Keratinocyte (primary cell): ENCODE results near the gene MAP1LC3B2. TPM values are rescaled to one million over a fixed set of nuclear protein-coding genes. Genes with fewer than 3 reads are reported as not detected.

Source experiments
- DNase-seq: peaks from one replicate; pipeline ENCODE4 v3.0.0-alpha.2; 2011; ENCODE audit warnings: low read depth, missing footprints, low spot score
- FAIRE-seq: peaks from 2 replicates; lab custom pipeline; 2011; peaks lifted over from hg19 to GRCh38; lab: Jason Lieb, UNC
- H2AFZ ChIP-seq: 2 replicates; pipeline ENCODE4 v1.6.0; 2012; ENCODE audit warnings: low read length, control low read depth, inconsistent platforms; ENCODE audit not compliant: control insufficient read depth
- H3K27ac ChIP-seq: 2 replicates; pipeline ENCODE4 v1.5.1; 2011; ENCODE audit warnings: low read length; ENCODE audit not compliant: control insufficient read depth, insufficient read depth
- H3K27me3 ChIP-seq: 3 replicates; pipeline ENCODE4 v1.6.0; 2011; ENCODE audit warnings: low read length; ENCODE audit not compliant: control insufficient read depth, insufficient read depth; ENCODE audit errors: extremely low read depth
- H3K36me3 ChIP-seq, 2 experiments: 2 replicates in 1 of 2; 3 replicates in 1 of 2; pipeline ENCODE4 v1.5.1; 2011; ENCODE audit warnings: low read length in 2 of 2, mild to moderate bottlenecking in 1 of 2; ENCODE audit not compliant: control insufficient read depth in 2 of 2, insufficient read depth in 2 of 2; ENCODE audit errors: extremely low read depth in 1 of 2
- H3K4me1 ChIP-seq: 3 replicates; pipeline ENCODE4 v1.5.1; 2011; ENCODE audit warnings: low read length; ENCODE audit not compliant: control insufficient read depth, insufficient read depth; ENCODE audit errors: extremely low read depth
- H3K4me2 ChIP-seq: 3 replicates; pipeline ENCODE4 v1.6.0; 2011; ENCODE audit warnings: low read depth, low read length; ENCODE audit not compliant: control insufficient read depth, insufficient read depth; ENCODE audit errors: extremely low read depth
- H3K4me3 ChIP-seq, 3 experiments: fragments of 200-600 bp in 1 of 3; sonication (generic) in 1 of 3; 2 replicates in 2 of 3; 3 replicates in 1 of 3; pipeline ENCODE4 v1.5.1; 2011 to 2016; ENCODE audit warnings: low read length in 3 of 3, mild to moderate bottlenecking in 3 of 3, control low read depth in 2 of 3, inconsistent platforms in 1 of 3, low read depth in 1 of 3, mixed read lengths in 1 of 3, mixed run types in 1 of 3, moderate library complexity in 1 of 3; ENCODE audit not compliant: control insufficient read depth in 2 of 3, insufficient read depth in 2 of 3; ENCODE audit errors: extremely low read depth in 1 of 3
- H3K79me2 ChIP-seq: 2 replicates; pipeline ENCODE4 v1.6.0; 2012; ENCODE audit warnings: low read length; ENCODE audit not compliant: control insufficient read depth, insufficient read depth
- H3K9ac ChIP-seq: 3 replicates; pipeline ENCODE4 v1.6.0; 2011; ENCODE audit warnings: low read length; ENCODE audit not compliant: control insufficient read depth, insufficient read depth; ENCODE audit errors: extremely low read depth
- H3K9me1 ChIP-seq: 3 replicates; pipeline ENCODE4 v1.6.0; 2011; ENCODE audit warnings: low read length; ENCODE audit not compliant: control insufficient read depth, insufficient read depth; ENCODE audit errors: extremely low read depth
- H3K9me3 ChIP-seq: 2 replicates; pipeline ENCODE4 v1.5.1; 2012; ENCODE audit warnings: low read depth, low read length; ENCODE audit not compliant: control insufficient read depth
- H4K20me1 ChIP-seq: 3 replicates; pipeline ENCODE4 v1.6.0; 2011; ENCODE audit warnings: low read length; ENCODE audit not compliant: control insufficient read depth, insufficient read depth; ENCODE audit errors: extremely low read depth
- EZH2 ChIP-seq: IDR thresholded peaks from one replicate; pipeline ENCODE4 v1.6.1; 2012; ENCODE audit warnings: inconsistent platforms, mild to moderate bottlenecking, low read length, moderate library complexity
- dilution Hi-C: fragments of 300-500 bp; cut with MboI; formaldehyde crosslinking; loops from one replicate; pipeline ENCODE4 v1.7.0; 2020; ENCODE audit warnings: low sequenced_read_pairs; ENCODE audit not compliant: extremely low pct_ligation_motif_present
- polyA plus RNA-seq, 5 experiments: library from polyadenylated mRNA; depleted of rRNA in 3 of 5; stranded (reverse) in 3 of 5; stranded (forward) in 1 of 5; unstranded in 1 of 5; fragments of >200 nt; gene quantifications; 1 replicate in 1 of 5; 2 replicates in 3 of 5; 3 replicates in 1 of 5; pipeline versions ENCODE4 v1.2.1 to v1.2.3, GENCODE V29; 2011 to 2012; ENCODE audit warnings: missing spikeins in 2 of 5, low read depth in 1 of 5, low replicate concordance in 1 of 5
- TF ChIP-seq, protein P1 (sequence below), 3 experiments: IDR thresholded peaks in 1 of 3; conservative IDR thresholded peaks in 1 of 3; optimal IDR thresholded peaks in 1 of 3; 2 replicates in 2 of 3; 3 replicates in 1 of 3; pipeline versions ENCODE3 to v1.5.1; 2011; ENCODE audit warnings: low read length in 3 of 3, mild to moderate bottlenecking in 3 of 3, moderate library complexity in 2 of 3, control low read depth in 1 of 3, inconsistent platforms in 1 of 3; ENCODE audit not compliant: insufficient read depth in 2 of 3; ENCODE audit errors: extremely low read depth in 1 of 3

Gene MAP1LC3B2
- polyA plus RNA-seq, 1 donor (not counting 4 experiments of a cell fraction or from before 2014, with no cell fraction given), result 6.0 TPM

DNA sequence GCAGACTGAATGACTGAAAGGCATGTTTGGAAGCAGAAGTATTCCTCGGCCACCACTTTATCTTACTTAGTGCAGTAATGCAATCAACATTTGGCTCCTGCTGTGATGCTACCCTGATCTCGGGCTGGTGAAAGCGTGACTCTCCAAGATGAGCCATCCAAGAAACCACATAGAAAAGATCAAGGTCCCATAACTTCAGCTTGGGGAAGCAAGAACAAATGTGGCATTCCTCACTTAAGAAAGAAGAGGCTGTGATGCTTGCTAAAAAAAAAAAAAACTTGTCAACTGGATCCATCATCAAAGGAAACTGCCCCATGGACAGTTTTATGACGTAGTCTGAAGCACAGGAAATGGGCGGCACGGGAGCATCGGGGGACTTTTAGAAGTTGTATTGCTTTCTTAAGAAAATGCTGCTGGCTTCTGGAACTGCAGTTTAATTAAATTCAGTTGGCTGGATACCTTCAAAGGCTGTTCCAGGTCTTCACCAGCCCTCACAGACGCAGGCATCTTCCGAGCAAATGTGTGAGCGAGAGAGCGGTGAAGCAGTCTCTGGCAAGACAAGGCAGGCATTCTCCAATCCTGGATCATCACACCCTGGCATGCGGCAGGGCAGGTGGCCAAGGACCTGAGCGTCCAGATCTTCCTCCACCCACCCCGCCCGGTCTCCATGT, 38.2 kb upstream of the MAP1LC3B2 start:
- Histone ChIP-seq H3K9ac (peak overlapping the region; percentile 46), H3K27me3 (no peaks in the 10 kb centered on the region), H3K27ac (peak overlapping the region; percentile 72), H3K9me1 (peaks cover 3% of the 10 kb centered on the region), H3K4me3 (peak overlapping the region in 2 of 3 experiments; percentile 29 to 49), H2AFZ (no peak overlapping the region), H4K20me1 (no peaks in the 10 kb centered on the region), H3K79me2 (peaks cover 33% of the 10 kb centered on the region), H3K4me1 (peaks cover 52% of the 10 kb centered on the region), H3K36me3 (no peaks in the 10 kb centered on the region), H3K4me2 (peak overlapping the region; percentile 78), H3K9me3 (no peaks in the 10 kb centered on the region)
- DNase-seq (no peak), FAIRE-seq (peak; percentile 98)
- TF ChIP-seq, protein P1, sequence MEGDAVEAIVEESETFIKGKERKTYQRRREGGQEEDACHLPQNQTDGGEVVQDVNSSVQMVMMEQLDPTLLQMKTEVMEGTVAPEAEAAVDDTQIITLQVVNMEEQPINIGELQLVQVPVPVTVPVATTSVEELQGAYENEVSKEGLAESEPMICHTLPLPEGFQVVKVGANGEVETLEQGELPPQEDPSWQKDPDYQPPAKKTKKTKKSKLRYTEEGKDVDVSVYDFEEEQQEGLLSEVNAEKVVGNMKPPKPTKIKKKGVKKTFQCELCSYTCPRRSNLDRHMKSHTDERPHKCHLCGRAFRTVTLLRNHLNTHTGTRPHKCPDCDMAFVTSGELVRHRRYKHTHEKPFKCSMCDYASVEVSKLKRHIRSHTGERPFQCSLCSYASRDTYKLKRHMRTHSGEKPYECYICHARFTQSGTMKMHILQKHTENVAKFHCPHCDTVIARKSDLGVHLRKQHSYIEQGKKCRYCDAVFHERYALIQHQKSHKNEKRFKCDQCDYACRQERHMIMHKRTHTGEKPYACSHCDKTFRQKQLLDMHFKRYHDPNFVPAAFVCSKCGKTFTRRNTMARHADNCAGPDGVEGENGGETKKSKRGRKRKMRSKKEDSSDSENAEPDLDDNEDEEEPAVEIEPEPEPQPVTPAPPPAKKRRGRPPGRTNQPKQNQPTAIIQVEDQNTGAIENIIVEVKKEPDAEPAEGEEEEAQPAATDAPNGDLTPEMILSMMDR (optimal IDR thresholded peaks at IDR 0.05 in 1 of 3, IDR thresholded peaks at IDR 0.05 in 1 of 3, conservative IDR thresholded peaks at IDR 0.05 in 1 of 3; ENCODE audit: extremely low read depth in 1 of 3, insufficient read depth in 2 of 3, low read length in 3 of 3), result no peak
- dilution Hi-C loops, result no loop called here

- peak overlapping the region in 2 of 3 experiments; percentile 23 to 29 for H3K4me3 ChIP-seq
- no peak for TF ChIP-seq EZH2
- TF ChIP-seq, protein P1 (optimal IDR thresholded peaks at IDR 0.05 in 1 of 3, IDR thresholded peaks at IDR 0.05 in 1 of 3, conservative IDR thresholded peaks at IDR 0.05 in 1 of 3; ENCODE audit: extremely low read depth in 1 of 3, insufficient read depth in 2 of 3, low read length in 3 of 3), result no peak
- no peaks in the 10 kb centered on the region for H3K36me3 ChIP-seq
- peaks cover 3% of the 10 kb centered on the region for H3K9me1 ChIP-seq
- DNase-seq, result no peak
- dilution Hi-C loops, result no loop called here
- H3K27me3 ChIP-seq, result no peaks in the 10 kb centered on the region
- H3K27ac ChIP-seq, result peak overlapping the region; percentile 93
- no peak for FAIRE-seq
- no peak overlapping the region for H2AFZ ChIP-seq
- H4K20me1 ChIP-seq, result no peaks in the 10 kb centered on the region
- peaks cover 18% of the 10 kb centered on the region for H3K79me2 ChIP-seq
- H3K9ac ChIP-seq, result peak overlapping the region; percentile 75
- peak overlapping the region; percentile 59 for H3K4me2 ChIP-seq
- H3K9me3 ChIP-seq, result no peaks in the 10 kb centered on the region
- peaks cover 62% of the 10 kb centered on the region for H3K4me1 ChIP-seq
Observed at GRCh38 chr12:116524311-116524710, 34.9 kb upstream of the MAP1LC3B2 start.
